GM12875 (cell line): ENCODE measurements around the gene ARMC2.

Experiments used
- H3K4me3 ChIP-seq: one replicate; pipeline ENCODE4 v1.5.1; 2011; ENCODE audit warnings: low read depth, low read length, control low read depth
- TF ChIP-seq, protein P1 (sequence below): IDR thresholded peaks from 2 replicates; pipeline ENCODE4 v1.5.1; 2011; ENCODE audit warnings: low read depth, mild to moderate bottlenecking, control low read depth, inconsistent platforms, low read length, moderate library complexity, borderline replicate concordance; ENCODE audit not compliant: insufficient read depth

Gene ARMC2

DNA sequence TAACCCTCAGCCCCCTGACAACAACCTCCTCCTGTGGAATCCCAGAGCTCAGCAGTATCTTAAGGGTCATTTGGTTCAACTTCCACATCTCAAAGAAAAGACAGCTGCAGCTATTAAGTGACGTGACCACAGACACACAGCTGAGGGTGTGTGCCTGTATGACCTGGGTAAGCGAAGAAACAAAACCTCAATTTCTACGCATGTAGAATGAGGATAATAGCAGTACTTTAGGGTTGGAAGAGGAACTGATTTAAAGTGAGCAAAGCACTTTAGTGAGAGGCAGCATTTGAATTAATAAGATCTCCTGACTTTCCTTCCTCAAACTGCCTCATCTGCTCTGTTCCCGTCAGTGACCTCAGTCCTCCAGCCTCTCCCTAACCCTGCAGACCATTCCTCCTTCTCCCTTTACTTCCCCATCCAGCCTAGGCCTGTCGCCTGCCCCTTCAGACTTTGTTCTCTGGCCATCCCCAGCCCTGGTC is 6.8 kb upstream of the ARMC2 start:
- no peak overlapping the region for H3K4me3 ChIP-seq
- TF ChIP-seq, protein P1, sequence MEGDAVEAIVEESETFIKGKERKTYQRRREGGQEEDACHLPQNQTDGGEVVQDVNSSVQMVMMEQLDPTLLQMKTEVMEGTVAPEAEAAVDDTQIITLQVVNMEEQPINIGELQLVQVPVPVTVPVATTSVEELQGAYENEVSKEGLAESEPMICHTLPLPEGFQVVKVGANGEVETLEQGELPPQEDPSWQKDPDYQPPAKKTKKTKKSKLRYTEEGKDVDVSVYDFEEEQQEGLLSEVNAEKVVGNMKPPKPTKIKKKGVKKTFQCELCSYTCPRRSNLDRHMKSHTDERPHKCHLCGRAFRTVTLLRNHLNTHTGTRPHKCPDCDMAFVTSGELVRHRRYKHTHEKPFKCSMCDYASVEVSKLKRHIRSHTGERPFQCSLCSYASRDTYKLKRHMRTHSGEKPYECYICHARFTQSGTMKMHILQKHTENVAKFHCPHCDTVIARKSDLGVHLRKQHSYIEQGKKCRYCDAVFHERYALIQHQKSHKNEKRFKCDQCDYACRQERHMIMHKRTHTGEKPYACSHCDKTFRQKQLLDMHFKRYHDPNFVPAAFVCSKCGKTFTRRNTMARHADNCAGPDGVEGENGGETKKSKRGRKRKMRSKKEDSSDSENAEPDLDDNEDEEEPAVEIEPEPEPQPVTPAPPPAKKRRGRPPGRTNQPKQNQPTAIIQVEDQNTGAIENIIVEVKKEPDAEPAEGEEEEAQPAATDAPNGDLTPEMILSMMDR: no peak

DNA sequence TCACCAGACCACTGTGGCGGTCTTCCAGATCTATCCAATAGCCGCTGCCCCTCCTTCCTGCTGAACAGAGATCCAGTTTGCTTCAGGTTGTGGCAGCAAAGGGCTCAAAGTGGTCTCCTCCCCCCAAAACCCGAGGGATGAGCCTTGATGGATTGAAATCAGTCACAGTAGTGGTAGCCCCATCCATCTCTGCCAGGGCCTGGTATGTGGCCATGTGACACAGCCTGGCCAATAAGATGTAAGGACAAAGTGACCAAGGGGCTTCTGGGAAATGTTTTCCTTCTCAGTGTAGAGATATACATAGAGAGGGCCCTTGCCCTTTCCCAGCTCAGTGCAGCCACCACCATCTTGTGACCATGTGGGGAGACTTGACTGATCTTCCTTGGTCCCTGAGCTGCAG is 4.1 kb upstream of the ARMC2 start:
- TF ChIP-seq, protein P1: no peak
- H3K4me3 ChIP-seq: no peak overlapping the region

DNA sequence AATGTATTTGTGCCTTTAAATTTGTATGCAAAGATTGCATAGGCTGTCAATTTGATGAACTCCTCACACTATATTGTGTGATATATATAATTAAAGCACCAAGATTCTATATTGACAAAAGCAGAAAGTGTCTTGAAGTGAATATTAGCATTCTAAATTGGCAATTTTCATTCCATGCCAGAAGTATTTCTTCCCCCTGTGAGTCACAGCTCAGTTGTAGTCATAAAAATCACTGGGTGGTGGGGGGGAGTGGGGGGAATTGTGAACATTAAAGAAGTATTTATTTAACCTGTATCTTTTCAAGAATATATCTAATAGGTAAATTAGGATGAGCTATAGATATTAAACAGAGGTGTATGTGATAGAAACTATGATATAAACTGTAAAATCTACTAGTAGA is 3.1 kb upstream of the ARMC2 start:
- no peak overlapping the region for H3K4me3 ChIP-seq
- TF ChIP-seq, protein P1: no peak

DNA sequence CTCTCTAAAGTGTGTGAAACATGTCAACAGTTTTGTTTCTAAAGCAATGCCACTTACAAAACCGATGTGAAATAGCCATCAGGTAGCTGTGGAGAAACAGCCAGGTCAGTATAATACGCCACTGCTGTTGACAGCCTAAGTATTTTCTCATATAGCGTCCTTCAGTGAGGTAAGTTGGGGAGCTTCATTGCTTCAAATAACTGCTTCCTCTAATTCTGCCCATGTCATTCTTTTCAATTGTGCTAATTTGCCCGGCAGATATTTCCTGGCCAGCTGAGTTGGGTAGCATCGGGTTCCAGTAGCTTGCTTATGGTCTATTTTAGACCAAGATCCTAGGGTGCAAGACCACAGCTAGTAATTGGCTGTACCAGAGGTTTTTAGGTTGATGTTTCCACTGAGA is 2.1 kb upstream of the ARMC2 start:
- H3K4me3 ChIP-seq: no peak overlapping the region
- TF ChIP-seq, protein P1: no peak

DNA sequence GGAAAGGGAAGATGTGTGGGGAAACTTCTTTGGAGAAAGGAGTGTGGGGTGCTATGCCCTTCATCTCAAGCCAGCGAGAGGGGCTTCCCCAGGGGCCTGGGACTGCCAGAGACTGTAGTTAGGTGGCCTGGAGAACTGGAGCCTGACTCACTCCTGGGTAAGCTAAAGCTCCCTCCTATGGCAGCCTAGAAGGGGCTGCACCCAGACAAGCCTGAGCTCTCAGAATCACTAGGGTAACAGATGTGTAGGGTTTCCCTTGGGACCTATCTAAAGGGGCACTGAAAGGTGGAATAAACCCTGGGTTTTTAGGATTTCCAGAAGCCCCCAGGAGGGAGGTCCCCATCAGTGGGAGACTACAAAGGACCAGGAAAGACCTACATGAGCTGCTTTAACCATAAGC is 1.6 kb upstream of the ARMC2 start:
- TF ChIP-seq, protein P1: no peak
- no peak overlapping the region for H3K4me3 ChIP-seq

DNA sequence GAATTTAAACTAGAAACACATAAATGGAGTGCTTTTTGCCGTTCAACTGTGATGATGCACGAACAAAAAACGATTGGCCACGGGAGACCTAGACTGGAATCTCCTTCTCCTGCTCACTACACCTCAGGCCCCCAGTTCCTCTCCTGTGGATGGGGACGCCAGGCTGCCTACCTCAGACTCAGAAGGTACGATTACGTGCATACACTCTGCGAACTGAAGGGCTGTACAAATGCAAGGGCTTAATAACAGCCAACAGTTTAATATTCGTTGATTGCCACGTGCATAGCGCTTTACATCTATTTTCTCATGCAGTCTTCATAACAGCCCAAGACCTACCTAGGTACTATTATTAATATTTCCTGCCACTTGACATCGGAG is 495 bp upstream of the ARMC2 start:
- H3K4me3 ChIP-seq: no peak overlapping the region
- TF ChIP-seq, protein P1: no peak

DNA sequence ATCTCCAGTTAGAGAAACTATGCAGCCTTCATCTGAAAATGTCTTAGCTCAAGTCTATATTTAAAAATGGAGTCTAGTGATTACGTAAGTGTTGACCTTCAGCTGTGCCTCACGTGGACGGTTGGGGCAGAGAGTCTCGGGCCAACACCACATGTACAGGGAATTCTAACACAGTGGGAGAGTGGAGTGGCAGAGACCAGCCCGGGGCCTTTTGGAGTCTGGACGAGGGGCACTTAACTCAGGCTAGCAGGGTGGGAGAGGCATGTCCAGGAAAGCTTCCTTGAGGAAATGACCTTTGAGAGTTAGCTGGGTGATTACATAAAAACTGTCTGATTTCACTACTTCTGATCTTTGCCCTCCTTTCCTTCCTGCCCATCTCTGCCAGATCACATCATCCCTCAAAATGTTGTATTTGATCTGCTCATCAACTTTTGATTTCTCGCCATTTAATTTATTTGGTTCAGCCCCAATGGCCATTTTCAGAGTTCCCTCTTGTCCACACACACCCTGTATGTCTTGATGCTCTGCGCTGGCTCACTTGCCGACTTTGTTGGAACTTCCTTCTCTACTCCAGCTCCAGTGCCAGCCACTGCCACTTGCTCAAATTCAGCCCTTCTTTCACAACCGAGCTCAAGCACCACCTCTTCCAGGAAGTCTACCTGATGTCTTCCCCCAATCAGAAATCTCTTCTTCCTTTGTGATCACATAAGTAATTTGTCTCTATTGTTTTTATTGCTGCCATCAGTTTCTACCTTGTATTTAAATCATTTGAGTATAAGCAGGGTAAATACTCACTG is 2.6 kb downstream of the ARMC2 start:
- TF ChIP-seq, protein P1: no peak
- H3K4me3 ChIP-seq: no peak overlapping the region
